Measurements from ENCODE around the gene PRPSAP2.

DNA sequence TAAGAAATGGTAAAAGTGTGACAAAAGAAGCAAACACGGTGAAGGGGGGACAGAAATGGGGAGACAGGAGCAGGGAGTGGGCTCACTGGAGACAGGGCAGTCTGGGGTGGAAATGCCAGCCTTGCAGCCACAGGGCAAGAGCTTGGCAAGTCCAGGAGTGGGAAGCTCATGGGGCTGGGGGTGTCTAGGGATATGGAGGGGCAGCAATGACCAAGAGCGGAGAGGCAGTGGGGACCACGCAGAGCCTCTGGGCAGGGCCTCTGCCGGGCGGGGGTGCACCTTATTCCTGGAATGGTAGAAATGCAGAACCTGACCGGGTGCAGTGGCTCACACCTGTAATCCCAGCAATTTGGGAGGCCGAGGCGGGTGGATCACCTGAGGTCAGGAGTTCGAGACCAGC is 106.6 kb downstream of the PRPSAP2 start:
- TF ChIP-seq POLR2A (IDR thresholded peaks at IDR 0.05) (no peak), POLR2AphosphoS5 (IDR thresholded peaks at IDR 0.05; ENCODE audit: insufficient read depth in 1 of 2, low read depth in 1 of 2) (no peak)
- TF ChIP-seq, protein P1, sequence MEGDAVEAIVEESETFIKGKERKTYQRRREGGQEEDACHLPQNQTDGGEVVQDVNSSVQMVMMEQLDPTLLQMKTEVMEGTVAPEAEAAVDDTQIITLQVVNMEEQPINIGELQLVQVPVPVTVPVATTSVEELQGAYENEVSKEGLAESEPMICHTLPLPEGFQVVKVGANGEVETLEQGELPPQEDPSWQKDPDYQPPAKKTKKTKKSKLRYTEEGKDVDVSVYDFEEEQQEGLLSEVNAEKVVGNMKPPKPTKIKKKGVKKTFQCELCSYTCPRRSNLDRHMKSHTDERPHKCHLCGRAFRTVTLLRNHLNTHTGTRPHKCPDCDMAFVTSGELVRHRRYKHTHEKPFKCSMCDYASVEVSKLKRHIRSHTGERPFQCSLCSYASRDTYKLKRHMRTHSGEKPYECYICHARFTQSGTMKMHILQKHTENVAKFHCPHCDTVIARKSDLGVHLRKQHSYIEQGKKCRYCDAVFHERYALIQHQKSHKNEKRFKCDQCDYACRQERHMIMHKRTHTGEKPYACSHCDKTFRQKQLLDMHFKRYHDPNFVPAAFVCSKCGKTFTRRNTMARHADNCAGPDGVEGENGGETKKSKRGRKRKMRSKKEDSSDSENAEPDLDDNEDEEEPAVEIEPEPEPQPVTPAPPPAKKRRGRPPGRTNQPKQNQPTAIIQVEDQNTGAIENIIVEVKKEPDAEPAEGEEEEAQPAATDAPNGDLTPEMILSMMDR (IDR thresholded peaks at IDR 0.05): no peak

All from vagina (tissue), 2 donors.